Measurements from ENCODE around the gene BCL2A1.
"Not testable (repeated sequence)": the region's sequence is repeated elsewhere in the genome, so short reads cannot be mapped to it uniquely, and the experiment has no call there.

BCL2A1 gene

GRCh38 chr15:79970624-79971434, at the start of gene BCL2A1:
Gene BCL2A1 (minus strand): TSS chr15:79971196. CDS start chr15:79971119, 77 bp downstream.
- DNase-seq (ENCODE audit: low read depth in 2 of 2): peak; percentile 23 to 54

GRCh38 chr15:80020731-80021130, 49.7 kb upstream of the BCL2A1 start:
- DNase-seq (ENCODE audit: low read depth in 2 of 2): no peak

- not testable (repeated sequence) for DNase-seq (ENCODE audit: low read depth in 2 of 2)
Measured at GRCh38 chr15:80020149-80020548, 49.2 kb upstream of the BCL2A1 start.

GRCh38 chr15:80019168-80019745, 48.3 kb upstream of the BCL2A1 start:
- DNase-seq (ENCODE audit: low read depth in 2 of 2): no peak

GRCh38 chr15:80017139-80017538, 46.1 kb upstream of the BCL2A1 start:
- not testable (repeated sequence) for DNase-seq (ENCODE audit: low read depth in 2 of 2)

- not testable (repeated sequence) for DNase-seq (ENCODE audit: low read depth in 2 of 2)
Measured at GRCh38 chr15:80016506-80016905, 45.5 kb upstream of the BCL2A1 start.

GRCh38 chr15:80015156-80015555, 44.2 kb upstream of the BCL2A1 start:
- no peak for DNase-seq (ENCODE audit: low read depth in 2 of 2)

GRCh38 chr15:80014186-80014585, 43.2 kb upstream of the BCL2A1 start:
- not testable (repeated sequence) for DNase-seq (ENCODE audit: low read depth in 2 of 2)

GRCh38 chr15:80012060-80012726, 41.2 kb upstream of the BCL2A1 start:
- DNase-seq (ENCODE audit: low read depth in 2 of 2): no peak

GRCh38 chr15:80011596-80011995, 40.6 kb upstream of the BCL2A1 start:
- no peak for DNase-seq (ENCODE audit: low read depth in 2 of 2)

- not testable (repeated sequence) for DNase-seq (ENCODE audit: low read depth in 2 of 2)
Measured at GRCh38 chr15:80011041-80011523, 40.1 kb upstream of the BCL2A1 start.

- no peak for DNase-seq (ENCODE audit: low read depth in 2 of 2)
Measured at GRCh38 chr15:80010131-80010673, 39.2 kb upstream of the BCL2A1 start.

GRCh38 chr15:80007532-80007931, 36.5 kb upstream of the BCL2A1 start:
- no peak for DNase-seq (ENCODE audit: low read depth in 2 of 2)

- no peak for DNase-seq (ENCODE audit: low read depth in 2 of 2)
Measured at GRCh38 chr15:80006946-80007345, 36.0 kb upstream of the BCL2A1 start.

GRCh38 chr15:80003934-80004472, 33.0 kb upstream of the BCL2A1 start:
- no peak for DNase-seq (ENCODE audit: low read depth in 2 of 2)

- DNase-seq (ENCODE audit: low read depth in 2 of 2): no peak
Measured at GRCh38 chr15:80003171-80003570, 32.2 kb upstream of the BCL2A1 start.

- DNase-seq (ENCODE audit: low read depth in 2 of 2): no peak
Measured at GRCh38 chr15:80002267-80002666, 31.3 kb upstream of the BCL2A1 start.

- DNase-seq (ENCODE audit: low read depth in 2 of 2): no peak
Measured at GRCh38 chr15:79994615-79995014, 23.6 kb upstream of the BCL2A1 start.

- DNase-seq (ENCODE audit: low read depth in 2 of 2): no peak
Measured at GRCh38 chr15:79991826-79992225, 20.8 kb upstream of the BCL2A1 start.

GRCh38 chr15:79990997-79991334, 20.0 kb upstream of the BCL2A1 start:
- DNase-seq (ENCODE audit: low read depth in 2 of 2): no peak

- no peak for DNase-seq (ENCODE audit: low read depth in 2 of 2)
Measured at GRCh38 chr15:79990280-79990996, 19.4 kb upstream of the BCL2A1 start.
